Sigmoid colon (tissue), 7 donors: ENCODE data around the gene ABCB6. TPM values are rescaled to one million over a fixed set of nuclear protein-coding genes. Genes with fewer than 3 reads are reported as not detected.
A peak's percentile ranks its signal among the peaks of the same experiment; 100 is the strongest.

Experiments
- DNase-seq: peaks from one replicate; pipeline ENCODE4 v3.0.0-alpha.2; 2019
- H3K27ac ChIP-seq, 4 donors: fragments of 200-600 bp; sonication (generic); one replicate each; pipeline ENCODE4 v1.5.1; 2016 to 2019; ENCODE audit warnings: mild to moderate bottlenecking in 1 of 4
- H3K27me3 ChIP-seq, 3 donors: fragments of 200-600 bp; sonication (generic); one replicate each; pipeline ENCODE4 v1.5.1; 2019; ENCODE audit warnings: mild to moderate bottlenecking in 1 of 3
- H3K36me3 ChIP-seq, 4 donors: fragments of 200-600 bp; sonication (generic); one replicate each; pipeline ENCODE4 v1.5.1; 2016 to 2019
- H3K4me1 ChIP-seq, 4 donors: fragments of 200-600 bp; sonication (generic); one replicate each; pipeline ENCODE4 v1.5.1; 2017 to 2019
- H3K4me3 ChIP-seq, 4 donors: fragments of 200-600 bp; sonication (generic); one replicate each; pipeline ENCODE4 v1.5.1; 2017 to 2019; ENCODE audit warnings: mild to moderate bottlenecking in 2 of 4, moderate library complexity in 1 of 4
- H3K9me3 ChIP-seq, 4 donors: fragments of 200-600 bp in 3 of 4; sonication (generic) in 3 of 4; one replicate each; pipeline versions ENCODE4 v1.5.1 to v1.6.1; 2013 to 2019
- CTCF ChIP-seq, 4 experiments: fragments of 450-650 bp in 3 of 4; fragments of 200-600 bp in 1 of 4; IDR thresholded peaks; one replicate each; pipeline ENCODE4 v1.5.1; 2016 to 2019; ENCODE audit warnings: antibody characterized with exemption in 4 of 4, mild to moderate bottlenecking in 3 of 4, moderate library complexity in 2 of 4
- EP300 ChIP-seq, 4 donors: sonication (generic); formaldehyde crosslinking; IDR thresholded peaks; one replicate each; pipeline ENCODE4 v1.6.1; 2017; ENCODE audit warnings: antibody characterized with exemption in 4 of 4
- POLR2A ChIP-seq, 2 donors: fragments of 450-650 bp; IDR thresholded peaks; one replicate each; pipeline ENCODE4 v1.6.1; 2016; ENCODE audit warnings: antibody characterized with exemption in 2 of 2, mild to moderate bottlenecking in 2 of 2, moderate library complexity in 2 of 2
- POLR2AphosphoS5 ChIP-seq, 4 donors: sonication (generic); formaldehyde crosslinking; IDR thresholded peaks; one replicate each; pipeline ENCODE4 v1.6.1; 2017; ENCODE audit warnings: antibody characterized with exemption in 4 of 4
- WGBS, 2 donors: extraction: QIAGEN DNeasy Blood & Tissue Kit; methylation state at CpG; one replicate each; pipeline ENCODE4 v1.1.7; 2013; 5-methylcytosine and 5-hydroxymethylcytosine counted together
- intact Hi-C: fragments of 100-400 bp; cut with DNase I; formaldehyde crosslinking; loops from one replicate; pipeline ENCODE4 v1.15.1; 2023
- polyA plus RNA-seq, 3 donors: library from polyadenylated mRNA; stranded (reverse); fragments of 200-250 nt; gene quantifications; one replicate each; pipeline ENCODE4 v1.2.3, GENCODE V29; 2013
- total RNA-seq, 4 donors: library from RNA; depleted of rRNA; stranded (reverse); fragments of >200 nt; gene quantifications; one replicate each; pipeline ENCODE4 v1.1.0, GENCODE V29; 2016
- donor health status: healthy with polysubstance abuse.
- donor health status: Bipolar disorder and iron deficiency.
- donor health status: healthy.

Gene ABCB6
- total and polyA plus RNA-seq, 7 donors: 4.8 to 39.3 (median 16.1) TPM; not detected in 1

- peaks cover 0 to 18% (median 17%) of the 10 kb centered on the region in 4 donors for H3K4me1 ChIP-seq
- DNase-seq: no peak
- intact Hi-C loops: no loop called here
- H3K27me3 ChIP-seq: no peaks in the 10 kb centered on the region
- H3K27ac ChIP-seq: peak within 1 kb of the TSS; percentile 62 to 79 (median 70)
- H3K36me3 ChIP-seq: peaks cover 0 to 33% (median 22%) of the 10 kb centered on the region in 4 donors
- no peaks in the 10 kb centered on the region for H3K9me3 ChIP-seq
- no peak within 1 kb of the TSS for H3K4me3 ChIP-seq
- TF ChIP-seq EP300 (IDR thresholded peaks at IDR 0.05) (no peak), POLR2A (IDR thresholded peaks at IDR 0.05) (no peak), POLR2AphosphoS5 (IDR thresholded peaks at IDR 0.05) (no peak), CTCF (IDR thresholded peaks at IDR 0.05) (no peak)
- 63 to 86% methylated on average over 10 of the region's 10 CpGs for WGBS, 2 donors
These were observed 48.7 kb downstream of the ABCB6 start, which contains the start of gene SLC23A3 for GRCh38 chr2:219169930-219170654. Gene SLC23A3 (minus strand): TSS chr2:219170029. CDS start chr2:219169984, 45 bp downstream.

- no peak overlapping the region for H3K27ac ChIP-seq
- H3K36me3 ChIP-seq: peaks cover 0 to 22% (median 13%) of the 10 kb centered on the region in 4 donors
- no peaks in the 10 kb centered on the region for H3K9me3 ChIP-seq
- no peaks in the 10 kb centered on the region for H3K27me3 ChIP-seq
- intact Hi-C loops: no loop called here
- TF ChIP-seq CTCF (IDR thresholded peaks at IDR 0.05): no peak
- TF ChIP-seq POLR2A (IDR thresholded peaks at IDR 0.05): no peak
- TF ChIP-seq EP300 (IDR thresholded peaks at IDR 0.05): no peak
- no peak for TF ChIP-seq POLR2AphosphoS5 (IDR thresholded peaks at IDR 0.05)
- H3K4me1 ChIP-seq: peaks cover 0 to 13% (median 12%) of the 10 kb centered on the region in 4 donors
- H3K4me3 ChIP-seq: no peak overlapping the region
- DNase-seq: no peak
These were observed 49.8 kb downstream of the ABCB6 start for GRCh38 chr2:219168932-219169331.

- WGBS, 2 donors: 65 to 75% methylated on average over 6 of the region's 6 CpGs
- TF ChIP-seq CTCF (IDR thresholded peaks at IDR 0.05) (no peak), POLR2AphosphoS5 (IDR thresholded peaks at IDR 0.05) (no peak), POLR2A (IDR thresholded peaks at IDR 0.05) (no peak), EP300 (IDR thresholded peaks at IDR 0.05) (no peak)
- intact Hi-C loops: no loop called here
These were observed 50.2 kb downstream of the ABCB6 start for GRCh38 chr2:219168526-219168925.

GRCh38 chr2:219167997-219168396 lies 50.8 kb downstream of the ABCB6 start:
- H3K27me3 ChIP-seq: no peaks in the 10 kb centered on the region
- 80 to 92% methylated on average over 5 of the region's 5 CpGs for WGBS, 2 donors
- H3K9me3 ChIP-seq: no peaks in the 10 kb centered on the region
- intact Hi-C loops: no loop called here
- H3K27ac ChIP-seq: no peak overlapping the region
- TF ChIP-seq EP300 (IDR thresholded peaks at IDR 0.05) (no peak), POLR2A (IDR thresholded peaks at IDR 0.05) (no peak), CTCF (IDR thresholded peaks at IDR 0.05) (no peak), POLR2AphosphoS5 (IDR thresholded peaks at IDR 0.05) (no peak)
- DNase-seq: no peak
- no peak overlapping the region for H3K4me3 ChIP-seq
- peaks cover 0 to 13% (median 12%) of the 10 kb centered on the region in 4 donors for H3K4me1 ChIP-seq
- peaks cover 0 to 12% (median 8%) of the 10 kb centered on the region in 4 donors for H3K36me3 ChIP-seq

More at GRCh38 chr2:219168526-219168925, 50.2 kb downstream of the ABCB6 start:
- Histone ChIP-seq H3K27ac (no peak overlapping the region), H3K27me3 (no peaks in the 10 kb centered on the region), H3K4me3 (no peak overlapping the region), H3K9me3 (no peaks in the 10 kb centered on the region), H3K4me1 (peaks cover 0 to 13% (median 12%) of the 10 kb centered on the region in 4 donors), H3K36me3 (peaks cover 0 to 18% (median 12%) of the 10 kb centered on the region in 4 donors)
- no peak for DNase-seq
